GM12891 (cell line): ENCODE data around the gene MEPCE.
"Not testable (repeated sequence)": the region's sequence is repeated elsewhere in the genome, so short reads cannot be mapped to it uniquely, and the experiment has no call there.

Source experiments
- DNase-seq: peaks from one replicate; pipeline ENCODE4 v3.0.0; 2011; ENCODE audit warnings: low spot score; ENCODE audit not compliant: insufficient read length
- FAIRE-seq: peaks from 2 replicates; lab custom pipeline; 2011; peaks lifted over from hg19 to GRCh38; lab: Jason Lieb, UNC
- PAX5 ChIP-seq: IDR thresholded peaks from 2 replicates; pipeline ENCODE4 v1.6.1; 2011; ENCODE audit warnings: low read length, moderate library complexity, mild to moderate bottlenecking; ENCODE audit not compliant: insufficient read depth, severe bottlenecking
- POLR2A ChIP-seq: IDR thresholded peaks from 2 replicates; pipeline ENCODE4 v1.6.1; 2011; ENCODE audit warnings: low read depth, low read length, control low read depth
- POLR2AphosphoS5 ChIP-seq: IDR thresholded peaks from 2 replicates; pipeline ENCODE4 v1.6.1; 2011; ENCODE audit warnings: low read depth, low read length, control low read depth
- POU2F2 ChIP-seq: IDR thresholded peaks from 2 replicates; pipeline ENCODE4 v1.6.1; 2011; ENCODE audit warnings: low read depth, mild to moderate bottlenecking, control low read depth, low read length, moderate library complexity
- SPI1 ChIP-seq: IDR thresholded peaks from 2 replicates; pipeline ENCODE4 v1.6.1; 2011; ENCODE audit warnings: low read depth, low read length, control low read depth
- TAF1 ChIP-seq: IDR thresholded peaks from 2 replicates; pipeline ENCODE4 v1.6.1; 2011; ENCODE audit warnings: low read depth, low read length, control low read depth

The MEPCE gene

DNA sequence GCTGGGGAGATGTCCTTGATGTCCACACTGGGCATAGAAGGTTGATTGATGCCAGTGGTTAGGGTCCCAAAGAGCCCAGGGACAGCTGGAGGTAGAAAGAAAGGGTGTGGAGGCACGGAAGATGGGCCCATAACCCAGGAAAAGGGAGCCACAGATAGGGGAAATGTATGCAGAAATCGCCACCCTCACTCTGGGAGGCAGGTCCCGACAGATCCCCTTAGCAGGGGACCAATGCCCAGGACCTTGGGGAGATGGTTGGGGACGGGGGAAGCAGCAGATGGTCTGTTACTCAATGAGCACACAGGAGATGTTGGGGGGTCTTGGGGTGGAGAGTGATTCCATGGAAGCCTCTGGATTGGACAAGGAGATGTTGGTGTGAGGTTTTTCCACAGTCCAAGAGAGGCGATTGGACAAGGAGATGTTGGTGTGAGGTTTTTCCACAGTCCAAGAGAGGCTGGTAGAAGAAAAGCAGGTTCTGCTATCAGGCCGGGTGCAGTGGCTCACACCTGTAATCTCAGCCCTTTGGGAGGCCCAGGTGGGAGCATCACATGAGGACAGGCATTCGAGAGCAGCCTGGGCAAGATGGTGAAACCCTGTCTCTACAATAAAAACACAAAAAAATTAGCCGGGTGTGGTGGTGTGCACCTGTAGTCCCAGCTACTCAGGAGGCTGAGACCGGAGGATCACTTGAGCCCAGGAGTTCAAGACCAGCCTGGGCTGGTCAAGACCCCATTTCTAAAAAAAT lies 13.6 kb downstream of the MEPCE start:
- TF ChIP-seq POLR2A = no peak
- no peak for TF ChIP-seq TAF1
- no peak for TF ChIP-seq PAX5
- TF ChIP-seq POLR2AphosphoS5 = no peak
- no peak for TF ChIP-seq POU2F2
- TF ChIP-seq SPI1 = no peak
- FAIRE-seq = no peak
- DNase-seq = no peak

DNA sequence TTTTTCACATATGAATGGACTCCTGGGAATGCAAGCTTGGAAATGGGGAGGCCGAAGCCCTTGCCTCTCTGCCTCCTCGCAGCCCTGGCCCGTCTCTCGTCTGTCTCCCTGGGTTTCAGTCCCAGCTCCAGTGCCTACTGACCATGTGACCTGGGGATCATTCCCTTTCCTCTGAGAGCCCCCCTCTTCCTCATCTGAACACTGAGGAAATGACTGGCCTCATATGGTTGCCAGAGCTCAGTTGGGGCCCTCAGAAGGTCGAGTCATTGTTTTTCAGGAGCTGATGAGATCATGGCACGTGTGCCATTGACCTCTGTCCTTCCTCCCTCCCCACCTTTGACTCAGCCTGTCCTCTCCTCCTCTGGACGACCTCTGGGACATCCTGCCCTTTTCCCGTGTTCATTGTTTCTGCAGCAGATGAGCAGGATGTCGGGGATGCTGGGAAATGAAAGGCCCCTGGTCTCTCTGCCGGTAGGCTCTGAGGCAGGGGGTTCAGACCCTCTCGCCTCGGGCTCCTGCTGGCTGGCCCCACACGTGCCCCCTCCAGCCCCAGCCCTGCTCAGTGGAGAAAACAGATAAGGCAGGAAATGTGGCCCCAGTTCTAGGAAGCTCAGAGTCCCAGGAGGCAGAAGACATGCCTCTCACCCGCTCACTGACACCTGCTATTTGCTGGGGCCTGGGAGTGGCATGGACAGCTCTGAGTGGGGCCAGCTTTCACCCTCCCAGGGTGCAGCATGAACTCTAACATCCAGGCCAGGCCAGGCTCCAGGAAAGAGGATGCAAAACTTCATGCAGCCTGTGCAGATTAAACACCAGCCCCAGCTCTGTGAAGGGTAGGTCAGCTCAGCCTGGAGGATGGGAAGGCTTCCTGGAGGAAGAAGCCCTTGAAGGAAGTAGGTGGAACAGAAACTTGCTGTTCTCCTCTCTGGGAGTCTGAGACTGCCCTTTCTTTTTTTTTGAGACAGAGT lies 15.0 kb downstream of the MEPCE start:
- DNase-seq (no peak), FAIRE-seq (no peak)
- TF ChIP-seq TAF1 (no peak), PAX5 (no peak), POLR2A (no peak), SPI1 (no peak), POLR2AphosphoS5 (no peak), POU2F2 (no peak)

DNA sequence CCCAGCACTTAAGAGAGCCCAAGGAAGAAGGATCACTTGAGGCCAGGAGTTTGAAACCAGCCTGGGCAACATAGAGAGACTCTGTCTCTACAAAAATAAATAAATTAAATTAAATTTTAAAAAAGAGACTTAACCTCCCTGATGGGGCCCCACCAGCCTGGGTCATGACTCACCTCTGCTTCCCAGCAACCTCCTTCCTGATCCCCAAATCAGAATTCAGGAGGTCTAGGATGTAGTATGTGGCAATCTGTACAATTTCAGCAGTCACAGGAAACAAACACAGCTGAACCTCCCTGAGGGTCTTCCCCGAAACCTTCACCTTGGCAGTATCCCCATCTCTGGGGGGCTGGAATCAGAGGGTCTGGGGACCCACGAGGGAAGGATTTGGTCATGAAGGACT lies 16.4 kb downstream of the MEPCE start:
- DNase-seq (no peak), FAIRE-seq (no peak)
- TF ChIP-seq POLR2A = no peak
- TF ChIP-seq SPI1 = no peak
- TF ChIP-seq PAX5 = no peak
- no peak for TF ChIP-seq POLR2AphosphoS5
- TF ChIP-seq POU2F2 = no peak
- no peak for TF ChIP-seq TAF1

DNA sequence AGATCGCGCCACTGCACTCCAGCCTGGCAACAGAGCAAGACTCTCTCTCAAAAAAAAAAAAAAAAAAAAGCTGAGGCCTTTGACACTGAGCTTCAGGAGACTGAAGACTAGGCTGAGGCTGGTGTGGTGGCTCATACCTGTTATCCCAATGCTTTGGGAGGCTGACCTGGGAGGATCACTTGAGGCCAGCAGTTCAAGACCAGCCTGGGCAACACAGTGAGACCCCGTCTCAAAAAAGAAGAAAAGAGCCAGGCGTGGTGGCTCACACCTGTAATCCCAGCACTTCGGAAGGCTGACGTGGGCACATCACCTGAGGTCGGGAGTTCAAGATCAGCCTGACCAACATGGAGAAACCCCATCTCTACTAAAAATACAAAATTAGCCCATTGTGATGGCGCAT lies 17.7 kb downstream of the MEPCE start:
- FAIRE-seq, DNase-seq: not testable (repeated sequence)

DNA sequence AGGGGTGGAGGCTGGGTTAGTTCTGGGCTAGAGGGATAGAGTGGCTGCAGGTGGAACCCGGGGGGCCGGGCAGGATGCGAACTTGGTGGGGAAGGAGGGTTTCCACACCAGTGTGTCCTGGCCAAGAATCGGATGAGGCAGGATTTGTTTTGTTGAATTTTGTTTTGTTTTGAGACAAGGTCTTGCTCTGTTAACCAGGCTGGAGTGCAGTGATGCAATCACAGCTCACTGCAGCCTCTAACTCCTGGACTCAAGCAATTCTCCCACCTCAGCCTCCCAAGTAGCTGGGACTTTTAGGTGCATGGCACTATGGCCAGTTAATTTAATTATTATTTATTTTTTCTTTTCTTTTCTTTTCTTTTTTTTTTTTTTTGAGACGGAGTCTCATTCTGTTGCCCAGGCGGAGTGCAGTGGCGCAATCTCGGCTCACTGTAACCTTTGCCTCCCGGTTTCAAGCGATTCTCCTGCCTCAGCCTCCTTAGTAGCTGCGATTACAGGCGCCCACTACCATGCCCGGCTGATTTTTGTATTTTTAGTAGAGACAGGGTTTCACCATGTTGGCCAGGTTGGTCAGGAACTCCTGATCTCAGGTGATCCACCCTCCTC lies 19.7 kb downstream of the MEPCE start:
- no peak for FAIRE-seq

DNA sequence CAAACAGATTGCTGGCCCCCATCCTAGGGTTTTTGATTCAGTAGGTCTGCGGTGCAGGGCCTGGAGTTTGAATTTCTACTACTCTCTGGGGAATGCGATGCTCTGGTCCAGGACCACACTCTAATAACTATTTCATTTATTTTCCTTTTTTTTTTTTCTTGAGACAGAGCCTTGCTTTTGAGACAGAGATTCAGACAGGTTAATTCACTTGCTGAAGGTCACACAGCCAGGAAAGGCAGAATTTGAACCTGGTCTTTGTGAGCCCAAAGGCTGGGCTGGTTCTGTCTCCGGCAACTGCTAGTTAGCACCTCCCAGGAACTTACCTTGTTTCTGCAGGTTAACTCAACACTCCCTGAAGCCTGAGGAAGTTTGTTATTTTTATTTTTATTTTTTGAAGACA lies 22.9 kb downstream of the MEPCE start:
- TF ChIP-seq PAX5 (no peak), POU2F2 (no peak), SPI1 (no peak), POLR2AphosphoS5 (no peak), POLR2A (no peak), TAF1 (no peak)
- FAIRE-seq (no peak), DNase-seq (no peak)

More for the DNA sequence above, 19.7 kb downstream of the MEPCE start:
- no peak for DNase-seq
- no peak for TF ChIP-seq SPI1
- no peak for TF ChIP-seq POLR2AphosphoS5

DNA sequence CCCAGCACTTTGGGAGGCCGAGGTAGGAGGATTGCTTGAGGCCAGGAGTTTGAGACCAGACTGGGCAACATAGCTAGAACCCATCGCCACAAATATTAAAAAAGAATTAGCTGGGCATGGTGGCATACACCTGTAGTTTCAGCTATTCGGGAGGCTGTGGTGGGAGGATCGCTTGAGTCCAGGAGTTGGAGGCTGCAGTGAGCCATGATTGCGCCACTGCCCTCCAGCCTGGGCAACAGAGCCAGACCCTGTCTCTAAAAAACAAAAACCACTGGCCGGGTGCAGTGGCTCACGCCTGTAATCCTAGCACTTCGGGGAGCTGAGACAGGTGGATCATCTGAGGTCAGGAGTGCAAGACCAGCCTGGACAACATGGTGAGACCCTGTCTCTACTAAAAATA lies 24.2 kb downstream of the MEPCE start:
- not testable (repeated sequence) for DNase-seq, FAIRE-seq

DNA sequence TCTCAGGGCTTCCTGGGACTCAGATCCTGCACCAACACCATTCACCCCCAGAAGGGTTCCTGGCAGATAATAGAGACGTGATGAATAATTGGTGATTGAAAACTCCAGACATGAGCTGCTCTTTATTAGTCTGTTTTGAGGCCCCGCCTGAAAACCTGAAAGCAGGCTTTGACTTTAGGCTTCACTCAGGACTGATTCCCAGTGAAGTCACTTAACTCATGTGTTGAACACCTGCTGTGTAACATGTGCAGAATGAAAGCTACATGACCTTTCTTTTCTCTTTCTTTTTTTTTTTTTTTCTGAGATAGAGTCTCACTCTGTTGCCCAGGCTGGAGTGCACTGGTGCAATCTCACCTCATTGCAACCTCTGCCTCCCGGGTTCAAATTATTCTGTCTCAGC lies 25.6 kb downstream of the MEPCE start:
- DNase-seq = no peak
- no peak for FAIRE-seq
- TF ChIP-seq TAF1 (no peak), POLR2AphosphoS5 (no peak), POU2F2 (no peak), SPI1 (no peak), POLR2A (no peak), PAX5 (no peak)

DNA sequence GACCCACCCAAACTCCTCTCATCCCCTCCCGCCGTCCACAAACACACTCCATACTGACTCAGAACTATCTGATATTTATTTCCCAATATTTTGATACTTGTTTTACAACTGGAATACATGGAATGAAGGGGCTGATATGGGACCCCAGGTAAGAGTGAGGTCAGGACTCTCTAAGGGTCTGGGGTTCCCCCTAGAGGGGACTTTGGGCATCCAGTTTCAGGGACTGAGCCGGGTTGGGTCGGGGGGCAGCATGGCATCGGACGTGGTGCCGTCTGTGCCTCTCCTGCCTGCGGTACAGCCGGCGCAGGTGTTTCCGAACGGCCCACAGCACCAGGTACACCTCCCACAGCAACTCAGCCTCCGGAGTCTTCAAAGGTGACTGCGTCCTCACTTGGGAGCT lies 26.9 kb downstream of the MEPCE start:
- DNase-seq (no peak), FAIRE-seq (no peak)

DNA sequence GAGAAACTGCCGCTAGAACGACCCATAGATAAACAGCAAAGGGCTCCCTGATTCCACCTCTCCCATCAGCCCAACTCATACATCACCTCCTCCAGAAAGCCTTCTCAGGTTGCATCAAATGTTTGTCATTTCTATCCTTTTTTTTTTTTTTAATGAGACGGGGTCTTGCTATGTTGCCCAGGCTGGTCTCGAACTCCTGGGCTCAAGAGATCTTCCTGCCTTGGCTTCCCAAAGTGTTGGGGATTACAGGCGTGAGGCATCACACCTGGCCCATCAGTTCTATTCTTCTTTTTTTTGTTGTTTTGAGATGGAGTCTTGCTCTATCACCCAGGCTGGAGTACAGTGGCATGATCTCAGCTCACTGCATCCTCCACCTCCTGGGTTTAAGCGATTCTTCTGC lies 27.4 kb downstream of the MEPCE start:
- FAIRE-seq = no peak

More for the DNA sequence above, 26.9 kb downstream of the MEPCE start:
- TF ChIP-seq POLR2A (no peak), TAF1 (no peak), POU2F2 (no peak), PAX5 (no peak), POLR2AphosphoS5 (no peak), SPI1 (no peak)

More for the DNA sequence above, 27.4 kb downstream of the MEPCE start:
- no peak for DNase-seq
- TF ChIP-seq SPI1 (no peak), PAX5 (no peak), POU2F2 (no peak), TAF1 (no peak), POLR2AphosphoS5 (no peak)
